Measurements from ENCODE around the gene DAZAP1. TPM values are rescaled to one million over a fixed set of nuclear protein-coding genes. Genes with fewer than 3 reads are reported as not detected.
"Not testable (repeated sequence)": the region's sequence is repeated elsewhere in the genome, so short reads cannot be mapped to it uniquely, and the experiment has no call there.

DAZAP1 gene
- total and polyA plus RNA-seq, 8 donors, result 35.3 to 67.4 (median 55.1) TPM

DNA sequence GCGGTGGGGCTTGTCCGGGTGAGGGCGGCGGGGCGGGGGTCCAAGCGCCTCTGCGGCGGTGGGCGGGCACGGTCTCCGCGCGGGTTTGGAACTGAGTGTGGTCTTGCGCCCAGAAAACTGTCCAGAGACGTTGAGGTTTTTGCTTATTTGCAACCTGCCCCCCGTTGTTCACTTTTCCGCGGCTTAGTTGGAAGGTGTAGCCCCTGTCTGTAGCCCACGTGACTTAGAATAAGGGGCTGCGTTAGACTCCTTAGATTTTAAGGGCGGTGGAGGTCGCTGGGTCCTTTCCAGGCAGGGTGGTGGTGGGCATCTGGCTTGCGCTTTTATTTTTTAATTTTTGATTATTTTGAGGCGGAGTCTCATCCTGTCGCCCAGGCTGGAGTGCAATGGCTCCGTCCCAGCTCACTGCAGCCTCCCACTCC, 31.6 kb downstream of the DAZAP1 start:
- Histone ChIP-seq H3K27ac (peak overlapping the region in 2 of 4 donors; percentile 87 to 89), H3K27me3 (no peaks in the 10 kb centered on the region), H3K4me1 (peaks cover 0 to 17% (median 6%) of the 10 kb centered on the region in 3 donors), H3K4me3 (peak overlapping the region; percentile 77 to 95 (median 80)), H3K9me3 (no peaks in the 10 kb centered on the region), H3K36me3 (peaks cover 11 to 34% (median 16%) of the 10 kb centered on the region in 3 donors)
- ATAC-seq (peak in 1 of 4 donors; percentile 1), FAIRE-seq (no peak), DNase-seq (no peak)
- TF ChIP-seq CTCF (IDR thresholded peaks at IDR 0.05), result no peak
- 1% methylated on average over 26 of the region's 26 CpGs for WGBS, 2 donors
- intact Hi-C loops (cut with DNase I), result no loop called here

GRCh38 chr19:1439525-1440417, 32.4 kb downstream of the DAZAP1 start:
- Histone ChIP-seq H3K4me3 (peak overlapping the region; percentile 77 to 95 (median 80)), H3K36me3 (peaks cover 11 to 29% (median 16%) of the 10 kb centered on the region in 3 donors), H3K4me1 (peaks cover 0 to 17% (median 6%) of the 10 kb centered on the region in 3 donors)
- intact Hi-C loops (cut with DNase I), result loop anchor here in 1 of 3 donors (10.0 kb wide), 1 partner anchor 75 kb away; the partner anchor contains the start of gene ADAMTSL5
- not testable (repeated sequence) for H3K9me3 ChIP-seq, ATAC-seq, H3K27ac ChIP-seq, FAIRE-seq, H3K27me3 ChIP-seq
- 72 to 74% methylated on average over 56 to 57 of the region's 57 CpGs for WGBS, 2 donors
- DNase-seq, result peak in 1 of 6 donors; percentile 44

DNA sequence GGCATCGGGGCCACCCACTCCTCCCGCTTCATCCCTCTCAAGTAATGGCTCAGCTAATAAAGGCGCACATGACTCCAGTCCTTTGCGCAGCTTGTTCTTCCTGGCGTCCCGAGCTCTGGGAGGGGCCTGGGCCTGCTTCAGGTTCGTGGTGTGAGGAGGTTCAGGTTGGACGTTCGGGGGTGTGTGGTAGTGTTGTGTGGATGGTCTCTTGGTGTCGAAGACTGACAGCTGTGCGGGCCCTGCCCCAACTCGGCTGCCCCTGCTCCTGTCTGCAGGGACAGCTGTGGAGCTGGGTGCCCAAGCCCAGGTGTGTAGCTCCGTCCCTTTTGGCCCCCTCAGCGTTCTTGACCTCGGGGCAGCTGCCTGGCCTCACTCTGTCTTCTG, 33.0 kb downstream of the DAZAP1 start:
- H3K36me3 ChIP-seq, result peaks cover 11 to 28% (median 16%) of the 10 kb centered on the region in 3 donors
- intact Hi-C loops (cut with DNase I), result loop anchor here in 1 of 3 donors (10.0 kb wide), 1 partner anchor 74 kb away; the partner anchor contains the start of gene ADAMTSL5
- TF ChIP-seq CTCF (IDR thresholded peaks at IDR 0.05), result no peak
- FAIRE-seq, result no peak
- H3K27ac ChIP-seq, result no peak overlapping the region
- no peaks in the 10 kb centered on the region for H3K9me3 ChIP-seq
- ATAC-seq, result no peak
- WGBS, 2 donors, result 84 to 87% methylated on average over 15 of the region's 15 CpGs
- peaks cover 0 to 19% (median 6%) of the 10 kb centered on the region in 3 donors for H3K4me1 ChIP-seq
- no peaks in the 10 kb centered on the region for H3K27me3 ChIP-seq
- peak in 1 of 6 donors; percentile 30 for DNase-seq
- H3K4me3 ChIP-seq, result no peak overlapping the region

- Histone ChIP-seq H3K4me1 (peaks cover 0 to 23% (median 6%) of the 10 kb centered on the region in 3 donors), H3K36me3 (peaks cover 11 to 28% (median 16%) of the 10 kb centered on the region in 3 donors), H3K27ac (no peak overlapping the region), H3K9me3 (no peaks in the 10 kb centered on the region), H3K27me3 (no peaks in the 10 kb centered on the region), H3K4me3 (no peak overlapping the region)
- ATAC-seq (no peak), DNase-seq (no peak), FAIRE-seq (no peak)
- intact Hi-C loops (cut with DNase I), result loop anchor here in 1 of 3 donors (10.0 kb wide), 1 partner anchor 74 kb away; the partner anchor contains the start of gene ADAMTSL5
- TF ChIP-seq CTCF (IDR thresholded peaks at IDR 0.05), result no peak
- 85 to 90% methylated on average over 9 of the region's 9 CpGs for WGBS, 2 donors
Observed at GRCh38 chr19:1441022-1441426, 33.6 kb downstream of the DAZAP1 start.

- H3K27me3 ChIP-seq, result peaks cover 0 to 7% (median 2%) of the 10 kb centered on the region in 4 donors
- ATAC-seq (no peak), FAIRE-seq (no peak), DNase-seq (peak in 1 of 6 donors; percentile 55)
- H3K27ac ChIP-seq, result no peak overlapping the region
- no peaks in the 10 kb centered on the region for H3K9me3 ChIP-seq
- WGBS, 2 donors, result 89 to 91% methylated on average over 25 of the region's 25 CpGs
- H3K4me3 ChIP-seq, result no peak overlapping the region
- peaks cover 11 to 28% (median 16%) of the 10 kb centered on the region in 3 donors for H3K36me3 ChIP-seq
- intact Hi-C loops (cut with DNase I), result loop anchor here in 1 of 3 donors (10.0 kb wide), 1 partner anchor 73 kb away; the partner anchor contains the start of gene ADAMTSL5
- H3K4me1 ChIP-seq, result peaks cover 0 to 30% (median 6%) of the 10 kb centered on the region in 3 donors
- TF ChIP-seq CTCF (IDR thresholded peaks at IDR 0.05), result no peak
Observed at GRCh38 chr19:1441677-1442438, 34.5 kb downstream of the DAZAP1 start.

Measured in pancreas (tissue), 10 donors.